ENCODE results near the gene SLC22A9.

SLC22A9 gene

GRCh38 chr11:63404161-63404935, 34.8 kb downstream of the SLC22A9 start:
- TF ChIP-seq TEAD4 (IDR thresholded peaks at IDR 0.05) (no peak), TAF1 (IDR thresholded peaks at IDR 0.05; ENCODE audit: low read depth) (no peak), ZBTB7A (IDR thresholded peaks at IDR 0.05; ENCODE audit: low read depth) (no peak), EGR1 (IDR thresholded peaks at IDR 0.05) (no peak), USF1 (IDR thresholded peaks at IDR 0.05) (no peak), YY1 (IDR thresholded peaks at IDR 0.05; ENCODE audit: low read depth) (no peak), CREB1 (IDR thresholded peaks at IDR 0.05; ENCODE audit: low read depth) (no peak), FOXM1 (IDR thresholded peaks at IDR 0.05; ENCODE audit: borderline replicate concordance, low read depth) (no peak), REST (IDR thresholded peaks at IDR 0.05; ENCODE audit: low read depth) (no peak), CEBPB (IDR thresholded peaks at IDR 0.05) (no peak), NFIC (IDR thresholded peaks at IDR 0.05) (no peak), RAD21 (IDR thresholded peaks at IDR 0.05; ENCODE audit: low read depth) (no peak), EP300 (IDR thresholded peaks at IDR 0.05; ENCODE audit: borderline replicate concordance) (no peak), TCF12 (IDR thresholded peaks at IDR 0.05; ENCODE audit: low read depth) (no peak)
- TF ChIP-seq, protein P1, sequence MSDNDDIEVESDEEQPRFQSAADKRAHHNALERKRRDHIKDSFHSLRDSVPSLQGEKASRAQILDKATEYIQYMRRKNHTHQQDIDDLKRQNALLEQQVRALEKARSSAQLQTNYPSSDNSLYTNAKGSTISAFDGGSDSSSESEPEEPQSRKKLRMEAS (IDR thresholded peaks at IDR 0.05), result no peak

GRCh38 chr11:63405114-63405513, 35.5 kb downstream of the SLC22A9 start:
- no peak for TF ChIP-seq YY1 (IDR thresholded peaks at IDR 0.05; ENCODE audit: low read depth)
- TF ChIP-seq ZBTB7A (IDR thresholded peaks at IDR 0.05; ENCODE audit: low read depth), result no peak
- TF ChIP-seq CREB1 (IDR thresholded peaks at IDR 0.05; ENCODE audit: low read depth), result no peak
- TF ChIP-seq USF1 (IDR thresholded peaks at IDR 0.05), result no peak
- TF ChIP-seq, protein P1 (IDR thresholded peaks at IDR 0.05), result no peak
- TF ChIP-seq CEBPB (IDR thresholded peaks at IDR 0.05), result no peak
- no peak for TF ChIP-seq TAF1 (IDR thresholded peaks at IDR 0.05; ENCODE audit: low read depth)
- TF ChIP-seq EGR1 (IDR thresholded peaks at IDR 0.05), result no peak
- TF ChIP-seq REST (IDR thresholded peaks at IDR 0.05; ENCODE audit: low read depth), result no peak
- TF ChIP-seq EP300 (IDR thresholded peaks at IDR 0.05; ENCODE audit: borderline replicate concordance), result no peak
- TF ChIP-seq RAD21 (IDR thresholded peaks at IDR 0.05; ENCODE audit: low read depth), result no peak
- no peak for TF ChIP-seq TEAD4 (IDR thresholded peaks at IDR 0.05)
- TF ChIP-seq NFIC (IDR thresholded peaks at IDR 0.05), result no peak
- TF ChIP-seq FOXM1 (IDR thresholded peaks at IDR 0.05; ENCODE audit: borderline replicate concordance, low read depth), result no peak
- TF ChIP-seq TCF12 (IDR thresholded peaks at IDR 0.05; ENCODE audit: low read depth), result no peak

DNA sequence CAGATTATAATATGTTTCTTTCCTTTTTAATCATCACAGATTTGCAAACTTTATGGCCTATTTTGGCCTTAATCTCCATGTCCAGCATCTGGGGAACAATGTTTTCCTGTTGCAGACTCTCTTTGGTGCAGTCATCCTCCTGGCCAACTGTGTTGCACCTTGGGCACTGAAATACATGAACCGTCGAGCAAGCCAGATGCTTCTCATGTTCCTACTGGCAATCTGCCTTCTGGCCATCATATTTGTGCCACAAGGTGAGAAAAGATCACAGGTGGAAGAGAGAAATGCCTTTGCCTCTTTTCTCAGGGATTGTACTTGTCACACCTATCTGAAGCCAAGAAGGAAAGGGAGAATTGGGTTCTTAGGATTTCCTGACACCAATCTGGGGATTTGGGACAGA, 36.9 kb downstream of the SLC22A9 start:
- TF ChIP-seq USF1 (IDR thresholded peaks at IDR 0.05), result no peak
- no peak for TF ChIP-seq NFIC (IDR thresholded peaks at IDR 0.05)
- TF ChIP-seq TEAD4 (IDR thresholded peaks at IDR 0.05), result no peak
- TF ChIP-seq CEBPB (IDR thresholded peaks at IDR 0.05), result no peak
- no peak for TF ChIP-seq CREB1 (IDR thresholded peaks at IDR 0.05; ENCODE audit: low read depth)
- no peak for TF ChIP-seq YY1 (IDR thresholded peaks at IDR 0.05; ENCODE audit: low read depth)
- no peak for TF ChIP-seq TCF12 (IDR thresholded peaks at IDR 0.05; ENCODE audit: low read depth)
- TF ChIP-seq EGR1 (IDR thresholded peaks at IDR 0.05), result no peak
- TF ChIP-seq TAF1 (IDR thresholded peaks at IDR 0.05; ENCODE audit: low read depth), result no peak
- no peak for TF ChIP-seq RAD21 (IDR thresholded peaks at IDR 0.05; ENCODE audit: low read depth)
- TF ChIP-seq, protein P1 (IDR thresholded peaks at IDR 0.05), result no peak
- no peak for TF ChIP-seq ZBTB7A (IDR thresholded peaks at IDR 0.05; ENCODE audit: low read depth)
- no peak for TF ChIP-seq FOXM1 (IDR thresholded peaks at IDR 0.05; ENCODE audit: borderline replicate concordance, low read depth)
- TF ChIP-seq EP300 (IDR thresholded peaks at IDR 0.05; ENCODE audit: borderline replicate concordance), result no peak
- TF ChIP-seq REST (IDR thresholded peaks at IDR 0.05; ENCODE audit: low read depth), result no peak
